ENCODE measurements around the gene DRGX.

GRCh38 chr10:49347827-49348226, 48.1 kb downstream of the DRGX start:
- TF ChIP-seq SREBF2 (IDR thresholded peaks at IDR 0.05; ENCODE audit: low read length): no peak
- no peak for TF ChIP-seq POLR2A (IDR thresholded peaks at IDR 0.05; ENCODE audit: low read depth, low read length)
- TF ChIP-seq RBBP5 (conservative IDR thresholded peaks at IDR 0.05): no peak
- no peak for TF ChIP-seq EZH2 (IDR thresholded peaks at IDR 0.05; ENCODE audit: borderline replicate concordance, control insufficient read depth, low read depth, low read length)

Measured in GM12878 (cell line).